K562 (cell line): ENCODE measurements around the gene NF1. TPM values are rescaled to one million over a fixed set of nuclear protein-coding genes. Genes with fewer than 3 reads are reported as not detected.

Source experiments
- ATAC-seq: fragments of 200-7000 bp; cut with Tn5 transposase; 3 replicates; pipeline ENCODE4 v1.9.1; 2020; ENCODE audit warnings: moderate library complexity
- BruUV-seq: library from RNA; stranded (reverse); fragments of 400-500 nt; replicated peaks from 2 replicates; lab custom pipeline; 2021; lab: Mats Ljungman, UMichigan
- CTCF ChIA-PET: fragments of 300-600 bp; formaldehyde crosslinking; extraction: SDS; loops from one replicate; lab custom pipeline; 2021; ENCODE audit warnings: low intra/inter-chr PET ratio; lab: Yijun Ruan, JAX
- POLR2A ChIA-PET: fragments of 300-600, 350-650 bp; sonication (Branson Sonifier 250); formaldehyde crosslinking; extraction: SDS; loops from one replicate; lab custom pipeline; 2021; ENCODE audit warnings: antibody characterized with exemption, inconsistent platforms; lab: Yijun Ruan, JAX
- DNase-seq, 4 experiments: peaks; one replicate each; pipeline versions ENCODE4 v3.0.0 to v3.0.0-alpha.2; 2011 to 2018; ENCODE audit warnings: low spot score in 3 of 4, mixed read lengths in 3 of 4; ENCODE audit errors: extremely low read depth in 1 of 4
- FAIRE-seq: peaks from 2 replicates; lab custom pipeline; 2011; peaks lifted over from hg19 to GRCh38; lab: Jason Lieb, UNC
- H2AFZ ChIP-seq: 2 replicates; pipeline ENCODE4 v1.6.0; 2011; ENCODE audit warnings: low read depth, low read length, control low read depth, inconsistent platforms
- H3K27ac ChIP-seq: fragments of 200-600 bp; 3 replicates; pipeline ENCODE4 v1.8.0; 2011; ENCODE audit warnings: low read depth, mild to moderate bottlenecking, control low read depth, inconsistent platforms, low read length, moderate library complexity, mixed read lengths; ENCODE audit errors: extremely low read depth
- H3K27me3 ChIP-seq, 2 experiments: fragments of 300-600 bp in 1 of 2; 2 replicates in 1 of 2; 3 replicates in 1 of 2; pipeline versions ENCODE4 v1.6.0 to v1.8.0; 2011; ENCODE audit warnings: inconsistent platforms in 2 of 2, low read length in 2 of 2, mild to moderate bottlenecking in 1 of 2, mixed read lengths in 1 of 2, moderate library complexity in 1 of 2; ENCODE audit not compliant: control insufficient read depth in 2 of 2, insufficient read depth in 2 of 2
- H3K36me3 ChIP-seq: fragments of 300-600 bp; 3 replicates; pipeline ENCODE4 v1.8.0; 2011; ENCODE audit warnings: mild to moderate bottlenecking, low read length, inconsistent platforms; ENCODE audit not compliant: control insufficient read depth, insufficient read depth
- H3K4me1 ChIP-seq, 2 experiments: fragments of 200-600 bp in 1 of 2; replicated peaks in 1 of 2; 2 replicates in 1 of 2; 3 replicates in 1 of 2; pipeline versions ENCODE4 v1.5.1 to v1.8.0; 2011; ENCODE audit warnings: inconsistent platforms in 2 of 2, low read length in 2 of 2, mild to moderate bottlenecking in 1 of 2, mixed read lengths in 1 of 2, moderate library complexity in 1 of 2; ENCODE audit not compliant: control insufficient read depth in 2 of 2, insufficient read depth in 2 of 2
- H3K4me2 ChIP-seq: 2 replicates; pipeline ENCODE4 v1.6.1; 2011; ENCODE audit warnings: low read length, control low read depth, inconsistent platforms, mixed read lengths; ENCODE audit not compliant: insufficient read depth
- H3K4me3 ChIP-seq: fragments of 200-600 bp; sonication (generic), shearing (Covaris generic); 2 replicates; pipeline ENCODE4 v1.5.1; 2016; ENCODE audit warnings: control low read depth, inconsistent platforms
- H3K79me2 ChIP-seq: fragments of 200-600 bp; 3 replicates; pipeline ENCODE4 v1.8.0; 2011; ENCODE audit warnings: low read length, inconsistent platforms; ENCODE audit not compliant: control insufficient read depth, insufficient read depth
- H3K9ac ChIP-seq, 2 experiments: 2 replicates each; pipeline versions ENCODE4 v1.6.0 to v1.6.1; 2011; ENCODE audit warnings: low read depth in 2 of 2, low read length in 2 of 2, control low read depth in 1 of 2, inconsistent platforms in 1 of 2, mild to moderate bottlenecking in 1 of 2, mixed read lengths in 1 of 2; ENCODE audit not compliant: insufficient read depth in 1 of 2
- H3K9me1 ChIP-seq: one replicate; pipeline ENCODE4 v1.6.0; 2011; ENCODE audit warnings: inconsistent platforms, mild to moderate bottlenecking, low read length, moderate library complexity; ENCODE audit not compliant: control insufficient read depth, insufficient read depth
- H3K9me3 ChIP-seq: replicated peaks from 2 replicates; pipeline ENCODE4 v1.5.1; 2011; ENCODE audit warnings: low read depth, low read length, inconsistent platforms; ENCODE audit not compliant: control insufficient read depth, insufficient read depth
- H4K20me1 ChIP-seq: replicated peaks from 2 replicates; pipeline ENCODE4 v1.6.1; 2011; ENCODE audit warnings: low read length, inconsistent platforms, mixed read lengths; ENCODE audit not compliant: control insufficient read depth, insufficient read depth
- BACH1 ChIP-seq: fragments of 200-800 bp; sonication (Bioruptor generic); IDR thresholded peaks from 2 replicates; pipeline ENCODE4 v1.6.1; 2016; ENCODE audit warnings: missing genetic modification characterization, missing compliant biosample characterization
- CCAR2 ChIP-seq: fragments of 200-400 bp; formaldehyde crosslinking; IDR thresholded peaks from 2 replicates; pipeline ENCODE4 v1.6.1; 2017; ENCODE audit warnings: mild to moderate bottlenecking, low read depth, low read length
- ETS1 ChIP-seq: conservative IDR thresholded peaks from 2 replicates; pipeline ENCODE4 v1.6.1; 2011; ENCODE audit warnings: low read depth, mild to moderate bottlenecking, low read length; ENCODE audit not compliant: control insufficient read depth
- HES1 ChIP-seq: fragments of 450-650 bp; IDR thresholded peaks from 2 replicates; pipeline ENCODE4 v1.6.1; 2016; ENCODE audit warnings: low read depth, mild to moderate bottlenecking, moderate library complexity
- MYNN ChIP-seq, 2 experiments: sonication (generic); formaldehyde crosslinking in 1 of 2; IDR thresholded peaks; 2 replicates each; pipeline versions ENCODE4 v1.5.0 to v1.6.1; 2016 to 2020; ENCODE audit warnings: antibody characterized with exemption in 1 of 2, missing genetic modification reagents in 1 of 2
- NCOR1 ChIP-seq: fragments of 450-650 bp; IDR thresholded peaks from 2 replicates; pipeline ENCODE4 v1.6.1; 2016; ENCODE audit warnings: mild to moderate bottlenecking, moderate library complexity
- SPI1 ChIP-seq: IDR thresholded peaks from 2 replicates; pipeline ENCODE4 v1.6.1; 2011; ENCODE audit warnings: low read depth, low read length, control low read depth, borderline replicate concordance
- ZKSCAN3 ChIP-seq: fragments of 250-450 bp; sonication (Bioruptor Pico); IDR thresholded peaks from 2 replicates; pipeline ENCODE4 v1.4.0; 2020
- ZNF518B ChIP-seq: fragments of 250-450 bp; sonication (Bioruptor Pico); IDR thresholded peaks from 2 replicates; pipeline ENCODE4 v1.5.0; 2021; ENCODE audit warnings: mild to moderate bottlenecking, moderate library complexity
- ZNF57 ChIP-seq: fragments of 450-650 bp; formaldehyde crosslinking; IDR thresholded peaks from 2 replicates; pipeline ENCODE4 v1.4.0; 2020; ENCODE audit warnings: mild to moderate bottlenecking, moderate library complexity
- WGBS: fragments of 100-300 bp; shearing (Covaris generic); methylation state at CpG from one replicate; pipeline ENCODE4 v1.1.6; 2016; ENCODE audit warnings: low coverage, mixed read lengths; ENCODE audit not compliant: insufficient coverage; ENCODE audit errors: missing lambda C conversion rate; 5-methylcytosine and 5-hydroxymethylcytosine counted together
- in situ Hi-C: fragments of 300-500 bp; cut with MboI; formaldehyde crosslinking; loops from 4 replicates; pipeline ENCODE4 v1.15.0; 2018; ENCODE audit warnings: inconsistent platforms, mixed read lengths
- intact Hi-C: fragments of 100-400 bp; cut with micrococcal nuclease; formaldehyde crosslinking; loops from 2 replicates; pipeline ENCODE4 v1.14.2; 2022
- polyA plus RNA-seq, 8 experiments: library from polyadenylated mRNA; depleted of rRNA in 4 of 8; stranded (reverse) in 5 of 8; unstranded in 3 of 8; fragments of >200 nt; fragmentation: Nextera tagmentation in 2 of 8; fragmentation: Illumina TruSeq in 1 of 8; extraction: Ambion mirVana in 2 of 8; extraction: Trizol in 1 of 8; gene quantifications; 2 replicates each; pipeline versions ENCODE4 v1.2.1 to v1.2.3, GENCODE V29; 2011 to 2014; ENCODE audit warnings: inconsistent platforms in 1 of 8, missing spikeins in 1 of 8
- total RNA-seq, 7 experiments: library from RNA; depleted of rRNA in 6 of 7; stranded (reverse); fragments of >200 nt in 6 of 7; fragmentation: Illumina TruSeq in 2 of 7; extraction: Trizol in 2 of 7; gene quantifications; 2 replicates each; pipeline versions ENCODE4 v1.2.1 to v1.2.3, GENCODE V29; 2011 to 2021; ENCODE audit warnings: low replicate concordance in 1 of 7

The NF1 gene
- total and polyA plus RNA-seq, 9 of the 15 experiments (the other 6 are each of a cell fraction or from before 2014, with no cell fraction given), result 3.4 to 41.9 (median 24.3) TPM

- H3K9me1 ChIP-seq, result peaks cover 7% of the 10 kb centered on the region
- no peaks in the 10 kb centered on the region for H3K36me3 ChIP-seq
- BruUV-seq, result no TSS peak
- ChIA-PET POLR2A (interaction anchor here (0.6 to 0.9 kb wide), 3 partner anchors 121 to 576 kb away, joined by 3 read pairs; no protein-coding TSS in a partner anchor), CTCF (no interaction called here)
- H3K4me2 ChIP-seq, result no peak overlapping the region
- WGBS, result under 1% methylated on average over 9 of the region's 15 CpGs
- H3K79me2 ChIP-seq, result no peaks in the 10 kb centered on the region
- intact Hi-C loops, result no loop called here
- H3K9me3 ChIP-seq, result no peaks in the 10 kb centered on the region
- no peak overlapping the region for H2AFZ ChIP-seq
- in situ Hi-C loops, result no loop called here
- FAIRE-seq (no peak), DNase-seq (no peak), ATAC-seq (no peak)
- H4K20me1 ChIP-seq, result no peaks in the 10 kb centered on the region
- no peak overlapping the region for H3K27ac ChIP-seq
- TF ChIP-seq BACH1 (tag) (no peak), SPI1 (no peak), ETS1 (no peak), HES1 (no peak), NCOR1 (no peak), CCAR2 (no peak), ZKSCAN3 (CRISPR knock-in tag) (no peak), MYNN (IDR thresholded peaks at IDR 0.05) (no peak), MYNN (CRISPR knock-in tag; IDR thresholded peaks at IDR 0.05) (no peak), ZNF57 (CRISPR knock-in tag) (no peak), ZNF518B (CRISPR knock-in tag) (no peak)
- no peak overlapping the region for H3K9ac ChIP-seq
- H3K4me3 ChIP-seq, result no peak overlapping the region
- peaks cover 44 to 90% of the 10 kb centered on the region in 2 experiments for H3K27me3 ChIP-seq
- no peaks in the 10 kb centered on the region; a peak in 1 of 5 replicates for H3K4me1 ChIP-seq
Observed at GRCh38 chr17:31413081-31413799, 318.5 kb downstream of the NF1 start.
